WTC11 (cell line): Measurements from ENCODE around the gene ITGAL. TPM values are rescaled to one million over a fixed set of nuclear protein-coding genes. Genes with fewer than 3 reads are reported as not detected.
A peak's percentile ranks its signal among the peaks of the same experiment; 100 is the strongest.

Experiments used
- ATAC-seq: fragments of 200-7000 bp; cut with Tn5 transposase; 2 replicates; pipeline ENCODE4 v1.10.0; 2021; ENCODE audit warnings: mild to moderate bottlenecking, moderate library complexity
- CTCF ChIA-PET: fragments of 300-600 bp; sonication (Branson Sonifier 250); formaldehyde crosslinking; loops from one replicate; lab custom pipeline; 2021; ENCODE audit warnings: antibody characterized with exemption; lab: Charles Lee
- POLR2A ChIA-PET: fragments of 350-600 bp; sonication (Branson Sonifier 250); formaldehyde crosslinking; loops from one replicate; lab custom pipeline; 2021; ENCODE audit warnings: antibody characterized with exemption; lab: Charles Lee
- DNase-seq: peaks from one replicate; pipeline ENCODE4 v3.0.0; 2021; ENCODE audit warnings: low spot score
- H3K27ac Mint-ChIP-seq: 2 replicates; pipeline ENCODE4 v1.8.0; 2021; ENCODE audit warnings: mixed read lengths
- H3K27me3 Mint-ChIP-seq: 2 replicates; pipeline ENCODE4 v1.8.0; 2021; ENCODE audit warnings: low read depth, mild to moderate bottlenecking, moderate library complexity, mixed read lengths
- H3K36me3 Mint-ChIP-seq: 2 replicates; pipeline ENCODE4 v1.8.0; 2021; ENCODE audit warnings: mixed read lengths
- H3K4me1 Mint-ChIP-seq: 2 replicates; pipeline ENCODE4 v1.8.0; 2022; ENCODE audit warnings: mixed read lengths
- H3K4me3 Mint-ChIP-seq: 2 replicates; pipeline ENCODE4 v1.8.0; 2021; ENCODE audit warnings: mild to moderate bottlenecking, moderate library complexity, mixed read lengths
- H3K9me3 Mint-ChIP-seq: 2 replicates; pipeline ENCODE4 v1.8.0; 2021; ENCODE audit warnings: mixed read lengths
- ELF4 ChIP-seq: sonication (generic); formaldehyde crosslinking; IDR thresholded peaks from 2 replicates; pipeline ENCODE4 v1.8.1; 2022; ENCODE audit warnings: low read depth, mild to moderate bottlenecking, moderate library complexity, missing genetic modification reagents
- EMX1 ChIP-seq: fragments of 250-450 bp; sonication (Bioruptor Pico); IDR thresholded peaks from 2 replicates; pipeline ENCODE4 v1.8.0; 2021; ENCODE audit warnings: mild to moderate bottlenecking
- ESRRA ChIP-seq: sonication (generic); formaldehyde crosslinking; IDR thresholded peaks from 2 replicates; pipeline ENCODE4 v1.8.1; 2022; ENCODE audit warnings: mild to moderate bottlenecking, missing genetic modification reagents, borderline replicate concordance
- ETV6 ChIP-seq: sonication (generic); formaldehyde crosslinking; IDR thresholded peaks from 2 replicates; pipeline ENCODE4 v1.8.1; 2022; ENCODE audit warnings: mild to moderate bottlenecking, missing genetic modification reagents
- FOXK1 ChIP-seq: sonication (generic); formaldehyde crosslinking; IDR thresholded peaks from 2 replicates; pipeline ENCODE4 v1.8.0; 2022; ENCODE audit warnings: mild to moderate bottlenecking, moderate library complexity, missing genetic modification reagents
- GABPB1 ChIP-seq: sonication (generic); formaldehyde crosslinking; IDR thresholded peaks from 2 replicates; pipeline ENCODE4 v1.8.1; 2023; ENCODE audit warnings: mild to moderate bottlenecking, missing genetic modification reagents
- GTF2I ChIP-seq: fragments of 250-450 bp; sonication (Bioruptor Pico); conservative IDR thresholded peaks from 2 replicates; pipeline ENCODE4 v1.4.0; 2021; ENCODE audit warnings: mild to moderate bottlenecking
- HMGA2 ChIP-seq: fragments of 250-450 bp; sonication (Bioruptor Pico); IDR thresholded peaks from 2 replicates; pipeline ENCODE4 v1.4.0; 2021; ENCODE audit warnings: mild to moderate bottlenecking, moderate library complexity
- JAZF1 ChIP-seq: fragments of 250-450 bp; sonication (Bioruptor Pico); IDR thresholded peaks from 2 replicates; pipeline ENCODE4 v1.9.0; 2021; ENCODE audit warnings: moderate library complexity, mild to moderate bottlenecking, inconsistent platforms
- NFE2L1 ChIP-seq: sonication (generic); formaldehyde crosslinking; IDR thresholded peaks from 2 replicates; pipeline ENCODE4 v1.8.1; 2023; ENCODE audit warnings: missing genetic modification reagents
- NFYB ChIP-seq: sonication (generic); formaldehyde crosslinking; conservative IDR thresholded peaks from 2 replicates; pipeline ENCODE4 v1.8.0; 2022; ENCODE audit warnings: low read depth, missing genetic modification reagents
- NR2C2 ChIP-seq: sonication (generic); formaldehyde crosslinking; IDR thresholded peaks from 2 replicates; pipeline ENCODE4 v1.8.0; 2022; ENCODE audit warnings: mild to moderate bottlenecking, missing genetic modification reagents
- PRRX2 ChIP-seq: fragments of 250-450 bp; sonication (Bioruptor Pico); IDR thresholded peaks from 2 replicates; pipeline ENCODE4 v1.8.0; 2021; ENCODE audit warnings: mild to moderate bottlenecking
- RELA ChIP-seq: sonication (generic); formaldehyde crosslinking; IDR thresholded peaks from 2 replicates; pipeline ENCODE4 v1.8.1; 2022; ENCODE audit warnings: missing genetic modification reagents, mild to moderate bottlenecking, borderline replicate concordance
- SOX15 ChIP-seq: fragments of 250-450 bp; sonication (Bioruptor Pico); IDR thresholded peaks from 2 replicates; pipeline ENCODE4 v1.9.0; 2021; ENCODE audit warnings: mild to moderate bottlenecking
- TCF7 ChIP-seq: sonication (generic); formaldehyde crosslinking; IDR thresholded peaks from 2 replicates; pipeline ENCODE4 v1.8.0; 2022; ENCODE audit warnings: mild to moderate bottlenecking, low read depth, missing genetic modification reagents, moderate library complexity
- TEAD1 ChIP-seq: sonication (generic); formaldehyde crosslinking; IDR thresholded peaks from 2 replicates; pipeline ENCODE4 v1.8.0; 2022; ENCODE audit warnings: mild to moderate bottlenecking, missing genetic modification reagents
- TP53 ChIP-seq: sonication (generic); formaldehyde crosslinking; IDR thresholded peaks from 2 replicates; pipeline ENCODE4 v1.8.1; 2023; ENCODE audit warnings: mild to moderate bottlenecking, missing genetic modification reagents
- ZNF121 ChIP-seq: sonication (generic); formaldehyde crosslinking; IDR thresholded peaks from 2 replicates; pipeline ENCODE4 v1.8.0; 2023; ENCODE audit warnings: missing genetic modification reagents
- ZNF396 ChIP-seq: fragments of 250-450 bp; sonication (Bioruptor Pico); IDR thresholded peaks from 2 replicates; pipeline ENCODE4 v1.8.0; 2021; ENCODE audit warnings: mild to moderate bottlenecking, moderate library complexity, borderline replicate concordance
- ZNF671 ChIP-seq: fragments of 250-450 bp; sonication (Bioruptor Pico); IDR thresholded peaks from 2 replicates; pipeline ENCODE4 v1.8.0; 2021; ENCODE audit warnings: mild to moderate bottlenecking
- total RNA-seq: library from RNA; stranded (reverse); gene quantifications from 3 replicates; pipeline ENCODE4 v1.2.3, GENCODE V29; 2021
- TF ChIP-seq, protein P1 (sequence below): fragments of 250-450 bp; sonication (Bioruptor Pico); IDR thresholded peaks from 2 replicates; pipeline ENCODE4 v1.9.0; 2021; ENCODE audit warnings: mild to moderate bottlenecking
- TF ChIP-seq, protein P2 (sequence below): fragments of 250-450 bp; sonication (Bioruptor Pico); IDR thresholded peaks from 2 replicates; pipeline ENCODE4 v1.9.0; 2021; ENCODE audit warnings: mild to moderate bottlenecking
- TF ChIP-seq, protein P3 (sequence below): fragments of 200-600 bp; IDR thresholded peaks from 2 replicates; pipeline ENCODE4 v1.8.0; 2022; ENCODE audit warnings: antibody characterized with exemption
- TF ChIP-seq, protein P4 (sequence below): sonication (generic); formaldehyde crosslinking; IDR thresholded peaks from 2 replicates; pipeline ENCODE4 v1.8.1; 2022; ENCODE audit warnings: low read depth, mild to moderate bottlenecking, moderate library complexity, missing genetic modification reagents, borderline replicate concordance

ITGAL gene
- total RNA-seq, 1 experiment from 2014 or later: 1.0 TPM

DNA sequence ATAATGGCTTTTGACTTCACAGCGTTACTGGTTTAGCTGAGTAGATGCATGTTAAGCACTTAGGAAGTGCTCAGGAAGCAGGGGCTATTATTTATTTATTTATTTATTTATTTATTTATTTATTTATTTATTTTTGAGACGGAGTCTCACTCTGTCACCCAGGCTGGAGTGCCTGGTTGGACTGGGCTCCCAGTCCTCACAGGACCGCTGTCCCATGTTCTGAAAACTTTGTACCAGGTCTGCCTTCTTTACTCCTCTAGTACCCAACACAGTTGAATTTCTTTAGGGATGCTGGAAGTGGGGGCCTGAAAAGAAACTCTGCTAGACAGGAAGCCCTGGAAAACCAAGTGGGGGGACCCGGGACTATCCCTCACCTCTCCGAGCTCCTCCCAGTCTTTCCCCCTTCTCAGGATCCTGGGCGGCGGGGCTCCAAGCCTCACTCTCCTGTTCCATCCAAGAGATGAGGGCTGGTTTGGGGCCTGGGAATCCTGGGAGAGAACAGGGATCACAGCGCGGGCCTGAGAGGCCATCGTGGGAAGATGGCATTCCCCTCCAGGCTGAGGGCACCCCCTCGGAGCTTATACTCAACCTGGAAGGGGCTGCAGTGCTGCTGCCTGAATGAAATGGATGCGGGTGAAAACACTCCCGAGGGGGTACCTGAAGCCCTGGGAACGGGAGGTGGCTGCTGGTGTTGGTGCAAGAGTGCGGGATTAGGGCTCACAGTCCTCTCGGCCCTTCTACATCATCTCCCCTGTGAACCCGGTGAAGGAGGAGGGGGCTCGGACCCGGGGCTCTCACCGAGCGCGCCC, 98.3 kb downstream of the ITGAL start:
- peak overlapping the region; percentile 91 for H3K4me3 Mint-ChIP-seq
- H3K27ac Mint-ChIP-seq: peak overlapping the region; percentile 45
- ChIA-PET CTCF (interaction anchor here (0.5 to 3.0 kb wide), 9 partner anchors 12 to 141 kb away, joined by 3 to 25 read pairs (median 9); partner anchors contain the start of genes DCTPP1, ZNF747, ZNF764 and ZNF785), POLR2A (interaction anchor here (0.7 to 2.9 kb wide), 7 partner anchors 10 to 153 kb away, joined by 3 to 22 read pairs (median 4); partner anchors contain the start of genes PRR14, ZNF689, ZNF747 and ZNF764)
- H3K4me1 Mint-ChIP-seq: peaks cover 15% of the 10 kb centered on the region
- peak; percentile 40 for DNase-seq
- H3K27me3 Mint-ChIP-seq: peaks cover 4% of the 10 kb centered on the region; the same call in 1 of the 2 replicates
- TF ChIP-seq, protein P1, sequence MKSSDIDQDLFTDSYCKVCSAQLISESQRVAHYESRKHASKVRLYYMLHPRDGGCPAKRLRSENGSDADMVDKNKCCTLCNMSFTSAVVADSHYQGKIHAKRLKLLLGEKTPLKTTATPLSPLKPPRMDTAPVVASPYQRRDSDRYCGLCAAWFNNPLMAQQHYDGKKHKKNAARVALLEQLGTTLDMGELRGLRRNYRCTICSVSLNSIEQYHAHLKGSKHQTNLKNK (CRISPR knock-in tag): no peak
- TF ChIP-seq ETV6 (no peak), TEAD1 (CRISPR knock-in tag) (0 out of 2 replicates have a peak, but pooled peaks have one; percentile 50), ZNF671 (CRISPR knock-in tag) (no peak), SOX15 (CRISPR knock-in tag) (no peak), ZNF396 (CRISPR knock-in tag) (no peak), GTF2I (CRISPR knock-in tag) (no peak), TP53 (no peak), RELA (no peak), HMGA2 (CRISPR knock-in tag) (0 out of 2 replicates have a peak, but pooled peaks have one; percentile 23)
- TF ChIP-seq, protein P2, sequence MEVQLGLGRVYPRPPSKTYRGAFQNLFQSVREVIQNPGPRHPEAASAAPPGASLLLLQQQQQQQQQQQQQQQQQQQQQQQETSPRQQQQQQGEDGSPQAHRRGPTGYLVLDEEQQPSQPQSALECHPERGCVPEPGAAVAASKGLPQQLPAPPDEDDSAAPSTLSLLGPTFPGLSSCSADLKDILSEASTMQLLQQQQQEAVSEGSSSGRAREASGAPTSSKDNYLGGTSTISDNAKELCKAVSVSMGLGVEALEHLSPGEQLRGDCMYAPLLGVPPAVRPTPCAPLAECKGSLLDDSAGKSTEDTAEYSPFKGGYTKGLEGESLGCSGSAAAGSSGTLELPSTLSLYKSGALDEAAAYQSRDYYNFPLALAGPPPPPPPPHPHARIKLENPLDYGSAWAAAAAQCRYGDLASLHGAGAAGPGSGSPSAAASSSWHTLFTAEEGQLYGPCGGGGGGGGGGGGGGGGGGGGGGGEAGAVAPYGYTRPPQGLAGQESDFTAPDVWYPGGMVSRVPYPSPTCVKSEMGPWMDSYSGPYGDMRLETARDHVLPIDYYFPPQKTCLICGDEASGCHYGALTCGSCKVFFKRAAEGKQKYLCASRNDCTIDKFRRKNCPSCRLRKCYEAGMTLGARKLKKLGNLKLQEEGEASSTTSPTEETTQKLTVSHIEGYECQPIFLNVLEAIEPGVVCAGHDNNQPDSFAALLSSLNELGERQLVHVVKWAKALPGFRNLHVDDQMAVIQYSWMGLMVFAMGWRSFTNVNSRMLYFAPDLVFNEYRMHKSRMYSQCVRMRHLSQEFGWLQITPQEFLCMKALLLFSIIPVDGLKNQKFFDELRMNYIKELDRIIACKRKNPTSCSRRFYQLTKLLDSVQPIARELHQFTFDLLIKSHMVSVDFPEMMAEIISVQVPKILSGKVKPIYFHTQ (CRISPR knock-in tag): no peak
- TF ChIP-seq, protein P3, sequence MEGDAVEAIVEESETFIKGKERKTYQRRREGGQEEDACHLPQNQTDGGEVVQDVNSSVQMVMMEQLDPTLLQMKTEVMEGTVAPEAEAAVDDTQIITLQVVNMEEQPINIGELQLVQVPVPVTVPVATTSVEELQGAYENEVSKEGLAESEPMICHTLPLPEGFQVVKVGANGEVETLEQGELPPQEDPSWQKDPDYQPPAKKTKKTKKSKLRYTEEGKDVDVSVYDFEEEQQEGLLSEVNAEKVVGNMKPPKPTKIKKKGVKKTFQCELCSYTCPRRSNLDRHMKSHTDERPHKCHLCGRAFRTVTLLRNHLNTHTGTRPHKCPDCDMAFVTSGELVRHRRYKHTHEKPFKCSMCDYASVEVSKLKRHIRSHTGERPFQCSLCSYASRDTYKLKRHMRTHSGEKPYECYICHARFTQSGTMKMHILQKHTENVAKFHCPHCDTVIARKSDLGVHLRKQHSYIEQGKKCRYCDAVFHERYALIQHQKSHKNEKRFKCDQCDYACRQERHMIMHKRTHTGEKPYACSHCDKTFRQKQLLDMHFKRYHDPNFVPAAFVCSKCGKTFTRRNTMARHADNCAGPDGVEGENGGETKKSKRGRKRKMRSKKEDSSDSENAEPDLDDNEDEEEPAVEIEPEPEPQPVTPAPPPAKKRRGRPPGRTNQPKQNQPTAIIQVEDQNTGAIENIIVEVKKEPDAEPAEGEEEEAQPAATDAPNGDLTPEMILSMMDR: no peak
- ATAC-seq: peak; percentile 10
- H3K9me3 Mint-ChIP-seq: no peaks in the 10 kb centered on the region
- H3K36me3 Mint-ChIP-seq: no peaks in the 10 kb centered on the region

DNA sequence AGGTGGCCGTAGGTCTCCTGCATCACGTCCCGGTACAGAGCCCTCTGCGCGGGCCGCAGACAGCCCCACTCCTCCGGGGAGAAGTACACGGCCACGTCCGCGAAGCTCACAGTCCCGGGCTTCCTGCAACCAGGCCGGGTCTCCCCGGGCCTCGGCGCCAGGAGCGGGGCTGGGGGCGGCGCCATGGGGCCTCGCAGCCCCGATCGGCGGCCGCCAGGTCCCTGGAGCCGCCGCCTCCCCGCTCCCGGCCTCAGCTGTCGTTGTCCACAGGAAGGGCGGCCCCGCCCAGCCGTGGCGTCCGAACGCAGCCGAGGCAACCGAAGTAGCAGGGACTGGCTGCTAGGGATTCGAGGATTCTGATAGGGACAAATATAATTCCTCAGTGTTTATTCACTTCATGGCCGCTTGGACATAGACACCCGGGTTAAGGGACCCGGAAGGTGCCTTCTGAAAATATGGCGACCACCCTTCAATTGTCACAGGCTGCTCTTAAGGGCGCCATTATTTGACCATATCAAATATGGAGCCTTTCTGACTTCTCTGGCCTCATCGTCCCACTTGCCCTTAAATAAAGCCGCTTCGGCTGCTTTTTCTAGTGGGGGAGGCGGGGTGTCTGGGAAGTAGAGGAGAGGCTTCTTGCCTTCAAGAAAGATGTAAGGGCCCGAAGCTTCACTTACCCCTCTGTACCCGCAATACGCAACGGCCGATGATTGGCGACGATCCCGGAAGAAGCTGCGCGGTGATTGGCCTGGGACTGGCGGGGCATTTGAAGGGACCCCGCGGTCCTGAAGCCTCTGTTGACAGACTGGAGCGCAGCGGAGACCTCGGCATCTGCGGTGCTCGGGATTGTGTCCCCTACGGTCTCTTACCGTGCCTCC, 99.1 kb downstream of the ITGAL start, which contains the start of gene ZNF688:
Gene ZNF688, minus strand, starts transcription at position 270 of the 878 bp plus-strand sequence. Its CDS starts 85 bp downstream, at position 185.
- DNase-seq (peak; percentile 93), ATAC-seq (peak; percentile 87)
- ChIA-PET CTCF (interaction anchor here (0.5 to 3.0 kb wide), 17 partner anchors 10 to 460 kb away, joined by 3 to 25 read pairs (median 6); partner anchors contain the start of genes DCTPP1, ZNF747, ZNF764 and ZNF785), POLR2A (interaction anchor here (0.5 to 2.9 kb wide), 17 partner anchors 11 to 154 kb away, joined by 3 to 22 read pairs (median 4); partner anchors contain the start of genes DCTPP1, PRR14, ZNF689 and ZNF747)
- no peaks in the 10 kb centered on the region for H3K9me3 Mint-ChIP-seq
- no peaks in the 10 kb centered on the region for H3K36me3 Mint-ChIP-seq
- peaks cover 1% of the 10 kb centered on the region; the same call in 1 of the 2 replicates for H3K27me3 Mint-ChIP-seq
- H3K27ac Mint-ChIP-seq: peak within 1 kb of the TSS; percentile 67
- H3K4me3 Mint-ChIP-seq: peak within 1 kb of the TSS; percentile 91
- peaks cover 15% of the 10 kb centered on the region for H3K4me1 Mint-ChIP-seq
- TF ChIP-seq, protein P4, sequence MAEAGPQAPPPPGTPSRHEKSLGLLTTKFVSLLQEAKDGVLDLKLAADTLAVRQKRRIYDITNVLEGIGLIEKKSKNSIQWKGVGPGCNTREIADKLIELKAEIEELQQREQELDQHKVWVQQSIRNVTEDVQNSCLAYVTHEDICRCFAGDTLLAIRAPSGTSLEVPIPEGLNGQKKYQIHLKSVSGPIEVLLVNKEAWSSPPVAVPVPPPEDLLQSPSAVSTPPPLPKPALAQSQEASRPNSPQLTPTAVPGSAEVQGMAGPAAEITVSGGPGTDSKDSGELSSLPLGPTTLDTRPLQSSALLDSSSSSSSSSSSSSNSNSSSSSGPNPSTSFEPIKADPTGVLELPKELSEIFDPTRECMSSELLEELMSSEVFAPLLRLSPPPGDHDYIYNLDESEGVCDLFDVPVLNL (CRISPR knock-in tag): peak; percentile 93; the same call in 1 of the 2 replicates
- TF ChIP-seq ESRRA (CRISPR knock-in tag) (no peak), ZNF396 (CRISPR knock-in tag) (no peak), TCF7 (no peak), JAZF1 (no peak), NFE2L1 (no peak; the same call in 1 of the 2 replicates), NR2C2 (no peak), ZNF121 (no peak), EMX1 (CRISPR knock-in tag) (peak; percentile 79; the same call in 1 of the 2 replicates), PRRX2 (CRISPR knock-in tag) (no peak), ELF4 (CRISPR knock-in tag) (peak; percentile 37; the same call in 1 of the 2 replicates), GABPB1 (CRISPR knock-in tag) (0 out of 2 replicates have a peak, but pooled peaks have one; percentile 16), GTF2I (CRISPR knock-in tag) (no peak), NFYB (peak; percentile 95), FOXK1 (peak; percentile 43)
- TF ChIP-seq, protein P3: no peak
